A673 (cell line): ENCODE measurements around the gene TBL2.

Source experiments
- EZH2 ChIP-seq: fragments of 200-600 bp; sonication (generic); IDR thresholded peaks from 2 replicates; pipeline ENCODE4 v1.6.1; 2017; ENCODE audit warnings: borderline replicate concordance, low read depth, mild to moderate bottlenecking, mixed read lengths, antibody characterized with exemption, low read length; ENCODE audit not compliant: poor library complexity, severe bottlenecking
- TF ChIP-seq, protein P1 (sequence below): fragments of 300-800, 200-600 bp; sonication (generic); conservative IDR thresholded peaks from 2 replicates; pipeline ENCODE4 v1.5.1; 2017; ENCODE audit warnings: low read depth, mild to moderate bottlenecking, antibody characterized with exemption, low read length, moderate library complexity, mixed read lengths

DNA sequence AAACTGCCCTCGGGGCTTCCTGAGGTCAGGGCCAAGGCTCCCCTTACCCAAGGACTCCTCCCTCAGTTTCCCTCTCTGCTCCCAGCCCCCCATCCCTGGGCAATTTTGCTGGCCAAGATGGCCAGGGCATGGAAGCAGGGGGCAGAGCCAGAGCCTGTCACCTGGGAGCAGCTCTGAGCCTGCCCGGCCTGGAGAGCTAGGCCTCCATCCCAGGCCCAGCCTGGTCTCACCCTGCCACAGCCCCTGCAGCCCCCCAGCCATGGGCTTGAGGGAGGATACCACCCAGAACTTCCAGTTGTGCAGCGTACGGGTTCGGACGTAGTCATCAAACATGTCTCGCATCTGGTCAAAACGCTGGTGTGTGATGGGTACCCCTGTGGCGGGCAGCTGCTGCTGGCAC is 17.0 kb upstream of the TBL2 start:
- TF ChIP-seq, protein P1, sequence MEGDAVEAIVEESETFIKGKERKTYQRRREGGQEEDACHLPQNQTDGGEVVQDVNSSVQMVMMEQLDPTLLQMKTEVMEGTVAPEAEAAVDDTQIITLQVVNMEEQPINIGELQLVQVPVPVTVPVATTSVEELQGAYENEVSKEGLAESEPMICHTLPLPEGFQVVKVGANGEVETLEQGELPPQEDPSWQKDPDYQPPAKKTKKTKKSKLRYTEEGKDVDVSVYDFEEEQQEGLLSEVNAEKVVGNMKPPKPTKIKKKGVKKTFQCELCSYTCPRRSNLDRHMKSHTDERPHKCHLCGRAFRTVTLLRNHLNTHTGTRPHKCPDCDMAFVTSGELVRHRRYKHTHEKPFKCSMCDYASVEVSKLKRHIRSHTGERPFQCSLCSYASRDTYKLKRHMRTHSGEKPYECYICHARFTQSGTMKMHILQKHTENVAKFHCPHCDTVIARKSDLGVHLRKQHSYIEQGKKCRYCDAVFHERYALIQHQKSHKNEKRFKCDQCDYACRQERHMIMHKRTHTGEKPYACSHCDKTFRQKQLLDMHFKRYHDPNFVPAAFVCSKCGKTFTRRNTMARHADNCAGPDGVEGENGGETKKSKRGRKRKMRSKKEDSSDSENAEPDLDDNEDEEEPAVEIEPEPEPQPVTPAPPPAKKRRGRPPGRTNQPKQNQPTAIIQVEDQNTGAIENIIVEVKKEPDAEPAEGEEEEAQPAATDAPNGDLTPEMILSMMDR = no peak
- TF ChIP-seq EZH2 = no peak
